ENCODE results near the gene CCDC97. TPM values are rescaled to one million over a fixed set of nuclear protein-coding genes. Genes with fewer than 3 reads are reported as not detected.

Gene CCDC97
- total and polyA plus RNA-seq, 5 donors from 2014 or later = 17.7 to 43.7 (median 20.1) TPM

DNA sequence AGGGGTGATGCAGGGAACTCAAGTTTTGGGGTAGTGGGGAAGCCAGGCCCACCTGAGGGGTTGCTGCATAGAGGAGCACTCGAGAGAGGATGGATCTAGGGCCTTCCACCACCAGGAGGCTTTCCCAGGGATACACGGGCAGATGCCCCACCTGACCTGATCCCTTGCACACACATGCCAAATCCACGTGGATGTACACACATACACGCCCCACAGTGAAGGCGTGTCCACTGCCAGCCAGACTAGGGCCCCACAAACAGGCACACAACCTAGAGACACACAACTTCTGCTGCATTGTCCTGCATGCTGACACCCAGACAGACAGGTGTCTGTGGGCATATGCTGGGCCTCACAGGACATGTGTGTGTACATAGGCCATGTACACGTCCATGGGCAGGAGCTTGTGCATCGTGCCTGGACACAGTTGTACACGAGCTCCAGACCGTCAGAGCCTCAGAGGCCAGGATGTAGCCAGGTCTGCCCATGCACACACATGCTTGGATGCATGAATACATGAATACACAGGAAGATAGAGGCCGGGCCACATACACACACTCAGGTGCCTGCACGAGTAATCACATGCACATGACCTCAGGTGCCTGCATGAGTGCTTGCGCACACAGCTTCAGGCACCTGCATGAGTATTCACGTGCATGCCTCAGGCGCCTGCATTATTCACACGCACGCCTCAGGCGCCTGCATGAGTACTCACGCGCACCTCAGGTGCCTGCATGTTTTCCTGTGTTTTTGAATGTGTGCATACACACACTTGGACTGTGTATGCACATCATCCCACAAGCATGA lies 8.9 kb downstream of the CCDC97 start:
- ATAC-seq (ENCODE audit: low read depth in 2 of 2) = no peak
- no peaks in the 10 kb centered on the region for H3K27me3 ChIP-seq (ENCODE audit: control insufficient read depth, insufficient read depth, low read length)
- Mint-ChIP-seq H3K4me1 (peaks cover 4 to 29% (median 20%) of the 10 kb centered on the region in 4 donors), H3K4me3 (peak overlapping the region in 1 of 4 donors; percentile 70), H3K36me3 (peaks cover 28% of the 10 kb centered on the region), H3K27me3 (no peaks in the 10 kb centered on the region), H3K9me3 (no peaks in the 10 kb centered on the region), H3K27ac (peak overlapping the region; percentile 54 to 75 (median 63))
- H3K4me1 ChIP-seq (ENCODE audit: control insufficient read depth, insufficient read depth, low read length, poor library complexity, severe bottlenecking) = no peaks in the 10 kb centered on the region
- no peaks in the 10 kb centered on the region for H3K9me3 ChIP-seq (ENCODE audit: control insufficient read depth in 2 of 2, low read length in 2 of 2)
- H3K27ac ChIP-seq (ENCODE audit: insufficient read depth, low read length, poor library complexity, severe bottlenecking) = no peak overlapping the region
- no peak overlapping the region for H3K4me3 ChIP-seq (ENCODE audit: low read depth, low read length)
- no peak for DNase-seq
- H3K36me3 ChIP-seq (ENCODE audit: control insufficient read depth, insufficient read depth, low read length) = peaks cover 62% of the 10 kb centered on the region

DNA sequence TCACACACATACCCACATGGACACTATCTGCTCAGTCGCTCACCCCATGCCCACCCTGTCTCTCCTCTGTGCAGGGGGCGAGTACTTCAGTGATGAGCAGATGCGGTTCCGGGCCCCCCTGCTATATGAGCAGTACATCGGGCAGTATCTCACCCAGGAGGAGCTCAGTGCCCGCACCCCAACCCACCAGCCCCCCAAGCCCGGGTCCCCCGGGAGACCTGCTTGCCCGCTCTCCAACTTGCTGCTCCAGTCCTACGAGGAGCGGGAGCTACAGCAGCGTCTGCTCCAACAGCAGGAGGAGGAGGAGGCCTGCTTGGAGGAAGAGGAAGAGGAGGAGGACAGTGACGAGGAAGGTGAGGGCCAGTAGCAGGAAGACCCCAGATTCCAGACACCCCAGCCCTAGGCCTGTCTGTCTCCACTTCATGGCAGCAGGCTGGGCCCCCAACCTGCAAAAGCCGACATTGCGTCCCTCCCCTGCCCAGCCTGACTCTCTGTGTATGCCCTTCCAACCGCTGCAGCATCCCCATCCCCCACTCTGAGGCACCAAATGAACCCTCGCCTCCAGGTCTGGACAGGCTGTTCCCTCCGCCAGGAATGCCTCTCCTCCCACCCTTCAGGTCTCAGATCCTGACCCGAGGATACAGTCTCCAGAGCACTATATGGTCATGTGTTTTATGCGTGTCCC lies 9.7 kb downstream of the CCDC97 start:
- Mint-ChIP-seq H3K9me3 (no peaks in the 10 kb centered on the region), H3K4me1 (peaks cover 4 to 36% (median 24%) of the 10 kb centered on the region in 4 donors), H3K27me3 (no peaks in the 10 kb centered on the region), H3K4me3 (peak overlapping the region in 1 of 4 donors; percentile 70), H3K36me3 (peaks cover 24% of the 10 kb centered on the region), H3K27ac (peak overlapping the region in 1 of 3 donors; percentile 75)
- ATAC-seq (ENCODE audit: low read depth in 2 of 2) (no peak), DNase-seq (no peak)
- no peak overlapping the region for H3K4me3 ChIP-seq (ENCODE audit: low read depth, low read length)
- H3K36me3 ChIP-seq (ENCODE audit: control insufficient read depth, insufficient read depth, low read length) = peaks cover 68% of the 10 kb centered on the region
- no peaks in the 10 kb centered on the region for H3K27me3 ChIP-seq (ENCODE audit: control insufficient read depth, insufficient read depth, low read length)
- no peaks in the 10 kb centered on the region for H3K4me1 ChIP-seq (ENCODE audit: control insufficient read depth, insufficient read depth, low read length, poor library complexity, severe bottlenecking)
- H3K9me3 ChIP-seq (ENCODE audit: control insufficient read depth in 2 of 2, low read length in 2 of 2) = no peaks in the 10 kb centered on the region
- H3K27ac ChIP-seq (ENCODE audit: insufficient read depth, low read length, poor library complexity, severe bottlenecking) = no peak overlapping the region

GRCh38 chr19:41320185-41320518 lies 10.2 kb downstream of the CCDC97 start:
- H3K36me3 Mint-ChIP-seq = peaks cover 24% of the 10 kb centered on the region
- no peaks in the 10 kb centered on the region for H3K27me3 Mint-ChIP-seq
- no peak overlapping the region for H3K27ac ChIP-seq (ENCODE audit: insufficient read depth, low read length, poor library complexity, severe bottlenecking)
- no peaks in the 10 kb centered on the region for H3K9me3 ChIP-seq (ENCODE audit: control insufficient read depth in 2 of 2, low read length in 2 of 2)
- ATAC-seq (ENCODE audit: low read depth in 2 of 2) = no peak
- peaks cover 68% of the 10 kb centered on the region for H3K36me3 ChIP-seq (ENCODE audit: control insufficient read depth, insufficient read depth, low read length)
- peaks cover 4 to 38% (median 27%) of the 10 kb centered on the region in 4 donors for H3K4me1 Mint-ChIP-seq
- no peaks in the 10 kb centered on the region for H3K9me3 Mint-ChIP-seq
- no peak for DNase-seq
- H3K4me1 ChIP-seq (ENCODE audit: control insufficient read depth, insufficient read depth, low read length, poor library complexity, severe bottlenecking) = no peaks in the 10 kb centered on the region
- H3K27ac Mint-ChIP-seq = no peak overlapping the region
- no peak overlapping the region for H3K4me3 ChIP-seq (ENCODE audit: low read depth, low read length)
- no peaks in the 10 kb centered on the region for H3K27me3 ChIP-seq (ENCODE audit: control insufficient read depth, insufficient read depth, low read length)
- no peak overlapping the region for H3K4me3 Mint-ChIP-seq

- Histone ChIP-seq H3K9me3 (ENCODE audit: control insufficient read depth in 2 of 2, low read length in 2 of 2) (no peaks in the 10 kb centered on the region), H3K4me1 (ENCODE audit: control insufficient read depth, insufficient read depth, low read length, poor library complexity, severe bottlenecking) (peaks cover under 1% of the 10 kb centered on the region), H3K27ac (ENCODE audit: insufficient read depth, low read length, poor library complexity, severe bottlenecking) (no peak overlapping the region), H3K27me3 (ENCODE audit: control insufficient read depth, insufficient read depth, low read length) (no peaks in the 10 kb centered on the region), H3K36me3 (ENCODE audit: control insufficient read depth, insufficient read depth, low read length) (peaks cover 68% of the 10 kb centered on the region), H3K4me3 (ENCODE audit: low read depth, low read length) (no peak overlapping the region)
- Mint-ChIP-seq H3K27ac (no peak overlapping the region), H3K9me3 (no peaks in the 10 kb centered on the region), H3K4me3 (no peak overlapping the region), H3K27me3 (no peaks in the 10 kb centered on the region), H3K4me1 (peaks cover 4 to 42% (median 27%) of the 10 kb centered on the region in 4 donors), H3K36me3 (peaks cover 24% of the 10 kb centered on the region)
- DNase-seq = no peak
- ATAC-seq (ENCODE audit: low read depth in 2 of 2) = no peak
Observed at GRCh38 chr19:41320568-41320967, 10.6 kb downstream of the CCDC97 start.

- peak overlapping the region in 1 of 3 donors; percentile 25 for H3K27ac Mint-ChIP-seq
- DNase-seq (no peak), ATAC-seq (ENCODE audit: low read depth in 2 of 2) (no peak)
- no peak overlapping the region for H3K4me3 Mint-ChIP-seq
- peaks cover 4 to 40% (median 27%) of the 10 kb centered on the region in 4 donors for H3K4me1 Mint-ChIP-seq
- H3K27me3 Mint-ChIP-seq = no peaks in the 10 kb centered on the region
- peaks cover 20% of the 10 kb centered on the region for H3K36me3 Mint-ChIP-seq
- H3K4me1 ChIP-seq (ENCODE audit: control insufficient read depth, insufficient read depth, low read length, poor library complexity, severe bottlenecking) = peaks cover 6% of the 10 kb centered on the region
- H3K9me3 ChIP-seq (ENCODE audit: control insufficient read depth in 2 of 2, low read length in 2 of 2) = no peaks in the 10 kb centered on the region
- no peak overlapping the region for H3K27ac ChIP-seq (ENCODE audit: insufficient read depth, low read length, poor library complexity, severe bottlenecking)
- H3K27me3 ChIP-seq (ENCODE audit: control insufficient read depth, insufficient read depth, low read length) = no peaks in the 10 kb centered on the region
- no peaks in the 10 kb centered on the region for H3K9me3 Mint-ChIP-seq
- H3K4me3 ChIP-seq (ENCODE audit: low read depth, low read length) = no peak overlapping the region
- H3K36me3 ChIP-seq (ENCODE audit: control insufficient read depth, insufficient read depth, low read length) = peaks cover 63% of the 10 kb centered on the region
Observed at GRCh38 chr19:41321204-41321599, 11.2 kb downstream of the CCDC97 start.

GRCh38 chr19:41321600-41322270 lies 11.8 kb downstream of the CCDC97 start:
- Histone ChIP-seq H3K27ac (ENCODE audit: insufficient read depth, low read length, poor library complexity, severe bottlenecking) (no peak overlapping the region), H3K4me1 (ENCODE audit: control insufficient read depth, insufficient read depth, low read length, poor library complexity, severe bottlenecking) (peaks cover 11% of the 10 kb centered on the region), H3K9me3 (ENCODE audit: control insufficient read depth in 2 of 2, low read length in 2 of 2) (no peaks in the 10 kb centered on the region), H3K4me3 (ENCODE audit: low read depth, low read length) (no peak overlapping the region), H3K27me3 (ENCODE audit: control insufficient read depth, insufficient read depth, low read length) (no peaks in the 10 kb centered on the region), H3K36me3 (ENCODE audit: control insufficient read depth, insufficient read depth, low read length) (peaks cover 58% of the 10 kb centered on the region)
- Mint-ChIP-seq H3K4me1 (peaks cover 5 to 42% (median 30%) of the 10 kb centered on the region in 4 donors), H3K36me3 (peaks cover 15% of the 10 kb centered on the region), H3K4me3 (peak overlapping the region in 1 of 4 donors; percentile 25), H3K27me3 (no peaks in the 10 kb centered on the region), H3K27ac (peak overlapping the region in 1 of 3 donors; percentile 25), H3K9me3 (no peaks in the 10 kb centered on the region)
- ATAC-seq (ENCODE audit: low read depth in 2 of 2) (no peak), DNase-seq (no peak)

GRCh38 chr19:41322451-41322850 lies 12.5 kb downstream of the CCDC97 start:
- peaks cover 52% of the 10 kb centered on the region for H3K36me3 ChIP-seq (ENCODE audit: control insufficient read depth, insufficient read depth, low read length)
- no peaks in the 10 kb centered on the region for H3K9me3 ChIP-seq (ENCODE audit: control insufficient read depth in 2 of 2, low read length in 2 of 2)
- H3K4me1 ChIP-seq (ENCODE audit: control insufficient read depth, insufficient read depth, low read length, poor library complexity, severe bottlenecking) = peaks cover 18% of the 10 kb centered on the region
- no peaks in the 10 kb centered on the region for H3K27me3 Mint-ChIP-seq
- H3K4me1 Mint-ChIP-seq = peaks cover 6 to 45% (median 29%) of the 10 kb centered on the region in 4 donors
- no peak overlapping the region for H3K4me3 ChIP-seq (ENCODE audit: low read depth, low read length)
- no peaks in the 10 kb centered on the region for H3K27me3 ChIP-seq (ENCODE audit: control insufficient read depth, insufficient read depth, low read length)
- peaks cover 8% of the 10 kb centered on the region for H3K36me3 Mint-ChIP-seq
- peak overlapping the region in 1 of 3 donors; percentile 25 for H3K27ac Mint-ChIP-seq
- peak overlapping the region in 1 of 4 donors; percentile 25 for H3K4me3 Mint-ChIP-seq
- H3K27ac ChIP-seq (ENCODE audit: insufficient read depth, low read length, poor library complexity, severe bottlenecking) = no peak overlapping the region
- no peaks in the 10 kb centered on the region for H3K9me3 Mint-ChIP-seq
- DNase-seq = no peak
- no peak for ATAC-seq (ENCODE audit: low read depth in 2 of 2)

All from CD4-positive, CD25-positive, alpha-beta regulatory T cell (primary cell).